DLD1 (cell line): Measurements from ENCODE around the gene DHRS3.

Experiments
- in situ Hi-C: cut with HindIII; loops from 2 replicates; pipeline ENCODE4 v1.10.0; 2017; ENCODE audit warnings: low sequenced_read_pairs

DHRS3 gene

DNA sequence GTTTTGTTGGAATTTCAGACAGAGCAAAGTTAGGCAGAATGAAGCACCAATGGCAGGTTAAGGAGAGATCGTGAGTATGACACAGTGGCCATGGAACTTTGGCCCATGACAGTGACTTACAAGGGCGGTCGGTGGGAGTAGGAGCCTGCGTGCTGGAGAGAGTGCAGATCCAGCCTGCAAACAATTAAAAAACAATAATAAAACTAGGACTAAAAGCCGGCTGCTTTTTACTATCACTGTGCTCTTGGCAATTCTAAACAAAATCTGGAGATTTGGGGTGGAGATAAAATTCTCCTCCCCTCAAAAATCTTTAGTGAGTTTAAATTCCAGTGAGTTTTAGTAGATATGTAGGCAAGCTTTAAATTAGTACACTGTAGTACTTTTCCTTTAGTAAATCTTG lies 96.9 kb downstream of the DHRS3 start:
- in situ Hi-C loops: loop anchor here (25.0 kb wide), 1 partner anchor 109 kb away; no protein-coding TSS in a partner anchor

DNA sequence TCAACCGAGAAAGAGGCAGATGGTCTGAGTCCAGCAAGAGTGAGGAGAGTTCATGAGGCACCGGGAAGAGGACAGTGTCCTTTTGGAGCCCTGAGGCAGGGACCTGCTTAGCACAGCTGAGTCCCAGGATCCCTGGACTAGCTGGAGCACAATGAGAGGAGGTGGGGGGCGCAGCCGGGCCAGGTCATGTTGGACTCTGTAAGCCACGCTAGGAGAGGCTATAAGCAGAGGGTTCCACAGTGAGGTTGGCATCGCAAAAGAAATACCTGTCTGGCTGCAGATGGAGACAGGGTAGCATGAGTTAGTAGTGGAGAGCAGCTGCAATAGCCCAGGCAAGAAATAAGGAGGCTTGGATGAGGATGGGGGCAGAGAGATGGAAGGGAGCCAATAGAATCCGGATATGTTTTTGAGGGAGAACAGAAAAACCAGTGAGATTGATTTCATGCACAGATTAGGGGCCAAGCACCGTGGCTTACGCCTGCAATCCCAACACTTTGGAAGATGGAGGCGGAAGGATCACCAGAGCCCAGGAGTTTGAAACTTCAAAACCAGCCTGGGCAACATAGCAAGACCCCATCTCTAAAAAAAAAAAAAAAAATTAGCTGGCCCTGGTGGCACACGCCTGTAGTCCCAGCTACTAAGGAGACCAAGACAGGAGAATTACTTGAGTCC lies 98.2 kb downstream of the DHRS3 start:
- in situ Hi-C loops: loop anchor here (25.0 kb wide), 1 partner anchor 108 kb away; no protein-coding TSS in a partner anchor

GRCh38 chr1:12518931-12519692 lies 98.9 kb downstream of the DHRS3 start:
- in situ Hi-C loops: loop anchor here (25.0 kb wide), 1 partner anchor 107 kb away; no protein-coding TSS in a partner anchor
